GM19438 (cell line): Measurements from ENCODE around the gene GSK3B.
"Not testable (repeated sequence)": the region's sequence is repeated elsewhere in the genome, so short reads cannot be mapped to it uniquely, and the experiment has no call there.

Experiments
- ATAC-seq: cut with Tn5 transposase; IDR thresholded peaks from one replicate; pipeline ENCODE4 v1.9.1; 2021; ENCODE audit warnings: low read depth; ENCODE audit not compliant: unreplicated experiment

GSK3B gene

DNA sequence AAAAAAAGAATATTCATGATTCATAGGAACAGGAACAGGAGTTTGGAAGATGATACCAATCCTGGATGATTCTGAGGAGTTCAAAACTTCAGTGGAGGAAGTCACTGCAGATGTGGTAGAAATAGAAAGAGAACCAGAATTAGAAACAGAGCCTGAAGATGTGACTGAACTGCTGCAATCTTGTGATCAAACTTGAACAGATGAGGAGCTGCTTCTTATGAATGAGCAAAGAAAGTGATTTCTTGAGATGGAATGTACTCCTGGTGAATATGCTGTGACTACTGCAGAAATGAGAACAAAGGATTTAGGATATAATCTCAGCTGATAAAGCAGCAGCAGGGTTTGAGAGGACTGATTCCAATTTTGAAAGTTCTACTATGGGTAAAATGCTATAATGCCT lies 72.7 kb downstream of the GSK3B start:
- no peak for ATAC-seq

DNA sequence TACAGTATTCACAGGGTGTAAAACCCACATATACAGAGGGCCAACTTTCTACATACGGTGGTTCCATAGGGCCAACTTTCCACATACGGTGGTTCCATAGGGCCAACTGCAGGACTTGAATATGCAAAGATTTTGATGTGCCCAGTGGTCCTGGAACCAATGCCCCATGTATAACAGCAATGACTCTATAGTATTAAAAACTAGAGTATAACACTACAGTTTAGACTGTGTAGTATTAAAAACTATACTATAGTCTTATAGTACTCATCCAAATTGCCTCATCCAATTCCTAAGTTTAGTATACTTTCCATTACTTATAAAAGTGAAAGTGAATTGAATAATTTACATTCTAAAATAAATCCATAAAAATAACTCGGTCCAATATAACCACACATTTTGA lies 75.9 kb downstream of the GSK3B start:
- ATAC-seq: no peak

DNA sequence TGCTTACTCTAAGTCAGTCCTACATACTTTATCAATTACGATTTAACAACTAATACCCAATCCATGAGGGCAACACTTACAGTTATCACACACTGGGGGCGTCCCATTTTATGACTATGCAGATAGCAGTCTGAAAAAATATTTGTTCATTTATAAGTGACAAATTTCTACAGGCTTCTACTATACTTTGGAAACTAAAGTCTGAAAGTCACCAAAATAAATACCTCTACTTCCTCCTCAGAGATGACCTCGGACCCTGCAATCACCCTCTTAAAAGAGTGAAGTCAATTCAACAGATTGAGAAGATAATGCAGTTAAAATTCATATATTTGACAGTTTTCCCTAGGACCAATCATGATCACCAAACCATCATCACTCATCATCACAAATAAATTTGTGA lies 76.6 kb downstream of the GSK3B start:
- ATAC-seq: no peak

DNA sequence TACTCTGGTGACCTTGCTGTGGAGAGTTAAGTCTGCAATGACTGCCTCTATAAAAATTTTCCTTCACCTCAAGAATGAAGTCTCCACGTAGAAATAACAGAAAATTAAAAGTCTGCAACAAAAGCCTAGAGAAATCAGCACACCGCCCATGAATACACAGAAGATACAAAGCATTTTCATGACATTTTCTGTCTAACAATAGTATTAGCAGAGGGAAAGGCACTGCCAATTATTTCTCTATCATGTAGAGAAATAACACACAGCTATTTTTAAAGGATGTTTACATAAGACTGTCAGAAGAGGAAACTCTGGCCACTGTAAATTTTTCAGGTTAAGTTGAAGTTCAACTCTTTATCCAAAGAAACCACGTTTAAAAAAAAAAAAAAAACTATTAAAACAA lies 80.8 kb downstream of the GSK3B start:
- ATAC-seq: no peak

DNA sequence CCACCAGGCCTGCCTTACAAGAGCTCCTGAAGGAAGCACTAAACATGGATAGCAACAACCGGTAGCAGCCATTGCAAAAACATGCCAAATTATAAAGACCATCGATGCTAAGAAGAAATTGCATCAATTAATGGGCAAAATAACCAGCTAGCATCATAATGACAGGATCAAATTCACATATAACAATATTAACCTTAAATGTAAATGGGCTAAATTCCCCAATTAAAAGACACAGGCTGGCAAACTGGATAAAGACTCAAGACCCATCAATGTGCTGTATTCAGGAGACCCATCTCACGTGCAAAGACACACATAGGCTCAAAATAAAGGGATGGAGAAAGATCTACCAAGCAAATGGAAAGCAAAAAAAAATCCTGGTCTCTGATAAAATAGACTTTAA lies 88.5 kb downstream of the GSK3B start:
- not testable (repeated sequence) for ATAC-seq

DNA sequence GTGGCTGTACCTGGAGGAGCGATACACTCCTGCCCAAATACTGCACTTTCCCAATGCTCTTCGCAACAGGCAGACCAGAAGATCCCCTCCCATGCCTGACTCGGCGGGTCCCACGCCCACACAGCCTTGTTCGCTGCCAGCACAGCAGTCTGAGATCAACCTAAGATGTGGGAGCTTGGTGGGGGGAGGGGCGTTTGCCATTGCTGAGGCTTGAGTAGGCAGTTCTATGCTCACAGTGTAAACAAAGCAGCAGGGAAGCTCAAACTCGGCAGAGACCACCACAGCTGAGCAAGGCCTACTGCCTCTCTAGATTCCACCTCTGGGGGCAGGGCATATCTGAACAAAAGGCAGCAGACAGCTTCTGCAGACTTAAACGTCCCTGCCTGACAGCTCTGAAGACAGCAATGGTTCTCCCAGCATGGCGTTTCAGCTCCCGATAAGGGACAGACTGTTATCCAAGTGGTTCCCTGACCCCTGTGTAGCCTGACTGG lies 90.2 kb downstream of the GSK3B start:
- not testable (repeated sequence) for ATAC-seq

DNA sequence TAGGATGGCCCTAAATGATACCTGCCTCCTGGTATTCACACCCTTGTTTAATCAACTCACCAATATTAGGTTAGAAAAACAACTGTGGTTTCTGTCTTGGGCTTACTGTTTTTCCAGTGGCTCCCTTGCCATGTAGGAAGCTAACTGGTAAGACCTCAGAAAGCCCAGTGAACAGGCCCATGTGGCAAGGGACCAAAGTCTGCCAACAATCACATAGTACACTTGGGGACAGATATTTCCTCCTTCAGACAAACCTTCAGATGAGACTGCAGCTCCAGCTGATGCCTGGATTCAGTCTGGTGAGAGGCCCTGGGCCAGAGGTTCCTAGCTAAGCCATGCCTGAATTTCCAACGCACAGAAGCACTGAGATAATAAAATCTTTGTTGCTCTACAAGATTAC lies 96.1 kb downstream of the GSK3B start:
- ATAC-seq: no peak

DNA sequence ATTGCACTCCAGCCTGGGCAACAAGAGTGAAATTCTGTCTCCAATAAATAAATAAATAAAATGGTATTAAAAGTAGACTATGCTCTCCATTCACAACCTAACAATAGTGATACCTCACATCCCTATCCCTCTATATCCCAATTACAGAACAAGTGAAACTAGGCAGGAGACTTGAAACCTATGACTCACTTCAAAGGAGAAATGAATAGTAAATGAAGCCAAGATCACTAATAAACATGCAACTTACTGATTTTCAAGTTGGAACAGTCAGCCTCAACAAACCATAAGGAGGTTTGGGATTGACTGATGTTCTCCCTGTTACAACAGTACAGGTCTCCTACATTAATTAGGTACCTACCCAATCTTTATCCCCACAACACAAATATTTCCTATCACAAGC lies 103.4 kb downstream of the GSK3B start:
- ATAC-seq: no peak

DNA sequence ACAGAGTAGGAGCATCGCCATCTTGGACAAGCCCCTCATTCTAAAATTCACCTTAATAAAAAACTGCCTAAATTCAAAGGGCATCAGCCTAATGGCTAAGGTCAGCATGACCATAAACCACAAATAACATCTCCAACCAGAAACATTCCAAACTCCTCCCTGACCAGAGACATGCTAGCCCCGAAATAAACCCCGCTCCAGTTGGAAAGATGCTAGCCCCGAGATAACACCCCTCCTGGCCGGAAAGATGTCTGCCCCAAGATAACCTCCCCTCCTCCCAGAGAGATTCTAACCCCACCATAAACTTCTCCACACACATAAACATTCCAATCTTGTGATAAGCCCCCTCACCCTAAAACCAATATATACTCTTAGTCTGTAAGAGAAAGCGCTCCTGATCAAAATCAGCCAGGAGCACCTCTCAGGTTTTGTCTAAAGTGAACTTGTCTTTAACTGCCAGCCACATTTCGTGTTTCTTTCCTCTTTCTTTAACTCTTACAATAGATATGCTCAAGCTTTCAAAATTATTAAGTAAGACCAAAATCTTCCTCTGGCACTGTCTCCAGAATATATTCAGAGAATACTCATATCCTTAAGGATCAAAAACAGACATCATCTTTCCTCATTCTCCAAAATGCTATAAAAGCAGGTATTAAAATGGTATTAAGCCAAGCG lies 104.1 kb downstream of the GSK3B start:
- ATAC-seq: no peak

DNA sequence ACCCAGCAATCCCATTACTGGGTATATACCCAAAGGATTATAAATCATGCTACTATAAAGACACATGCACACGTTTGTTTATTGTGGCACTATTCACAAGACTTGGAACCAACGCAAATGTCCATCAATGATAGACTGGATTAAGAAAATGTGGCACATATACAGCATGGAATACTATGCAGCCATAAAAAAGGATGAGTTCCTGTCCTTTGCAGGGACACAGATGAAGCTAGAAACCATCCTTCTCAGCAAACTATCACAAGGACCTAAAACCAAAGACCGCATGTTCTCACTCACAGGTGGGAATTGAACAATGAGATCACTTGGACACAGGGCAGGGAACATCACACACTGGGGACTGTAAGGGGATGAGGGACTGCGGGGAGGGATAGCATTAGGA lies 107.4 kb downstream of the GSK3B start:
- not testable (repeated sequence) for ATAC-seq

DNA sequence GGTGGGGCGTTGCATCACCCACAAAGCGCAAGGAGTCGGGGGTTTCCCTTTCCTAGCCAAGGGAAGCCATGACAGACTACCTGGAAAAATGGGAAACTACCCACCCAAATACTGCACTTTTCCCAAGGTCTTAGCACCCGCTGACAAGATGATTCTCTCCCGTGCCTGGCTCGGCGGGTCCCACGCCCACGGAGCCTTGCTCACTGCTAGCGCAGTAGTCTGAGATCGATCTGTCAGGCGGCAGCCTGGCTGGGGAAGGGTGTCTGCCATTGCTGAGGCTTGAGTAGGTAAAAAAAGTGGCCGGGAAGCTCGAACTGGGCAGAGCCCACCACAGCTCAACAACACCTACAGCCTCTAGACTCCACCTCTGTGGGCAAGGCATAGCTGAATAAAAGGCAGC lies 112.9 kb downstream of the GSK3B start:
- ATAC-seq: no peak

DNA sequence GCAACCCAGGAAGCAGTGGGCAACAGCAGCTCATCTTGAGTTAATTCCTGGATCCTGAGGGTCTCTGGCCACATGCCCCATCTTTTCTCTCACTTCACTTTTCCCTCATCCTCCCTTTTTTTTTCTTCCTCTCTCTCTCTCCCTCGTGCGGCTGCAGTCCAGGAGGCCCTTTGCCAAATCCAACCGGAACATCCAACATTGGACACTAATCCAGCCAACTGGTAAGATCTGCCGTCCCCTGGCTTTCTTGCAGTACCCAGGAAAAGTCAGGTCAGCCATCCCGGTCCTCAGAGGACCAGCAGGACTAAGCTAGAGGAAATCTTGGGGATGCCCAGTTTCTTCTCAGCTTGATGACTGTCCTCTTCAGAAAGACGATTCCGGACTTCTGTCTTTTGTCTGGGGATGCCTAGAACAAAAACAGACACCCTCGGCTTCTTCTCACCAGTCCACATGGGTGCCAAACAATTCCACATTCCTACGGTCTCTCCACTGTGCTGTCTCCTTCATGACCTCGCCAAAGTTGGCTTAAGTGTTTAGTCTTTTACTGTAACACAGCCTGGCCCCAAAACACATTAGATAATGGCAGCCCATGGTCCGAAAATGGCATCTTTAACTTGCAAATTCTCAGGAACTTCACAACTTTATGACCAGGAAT lies 115.6 kb downstream of the GSK3B start:
- ATAC-seq: no peak

DNA sequence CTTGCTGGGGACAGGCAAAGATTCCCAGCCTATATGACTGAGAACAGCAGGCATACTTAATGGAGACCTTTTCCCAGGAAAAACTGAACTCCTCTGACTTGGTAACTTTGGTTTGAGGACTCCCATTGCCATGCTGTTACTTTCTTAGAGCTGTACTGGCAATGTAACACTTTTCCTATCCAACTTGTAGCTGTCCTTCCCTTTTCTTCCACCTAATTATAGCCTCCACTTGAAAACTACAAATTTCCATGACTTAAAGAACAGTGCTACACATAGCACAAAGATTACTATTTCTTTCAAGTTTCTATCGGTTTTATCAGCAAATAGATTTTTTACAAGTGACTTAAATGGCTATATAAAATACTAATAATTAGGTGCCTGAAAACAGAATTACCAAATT lies 116.9 kb downstream of the GSK3B start:
- no peak for ATAC-seq

DNA sequence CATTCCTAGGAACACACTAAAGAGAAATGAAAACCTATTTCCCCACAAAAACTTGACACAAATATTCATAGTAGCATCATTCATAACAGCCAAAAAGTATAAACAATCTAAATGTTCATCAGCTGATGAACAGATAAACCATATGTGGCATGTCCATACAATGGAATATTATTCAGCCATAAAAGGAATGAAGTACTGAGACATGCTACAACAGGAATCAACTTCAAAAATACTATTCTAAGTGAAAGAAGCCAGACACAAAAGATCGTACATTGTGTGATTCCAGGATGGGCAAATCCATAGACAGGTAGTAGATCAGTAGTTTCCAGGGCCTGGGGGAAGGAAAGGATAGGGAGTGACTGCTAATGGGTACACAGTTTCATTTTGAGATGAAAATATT lies 118.0 kb downstream of the GSK3B start:
- no peak for ATAC-seq

DNA sequence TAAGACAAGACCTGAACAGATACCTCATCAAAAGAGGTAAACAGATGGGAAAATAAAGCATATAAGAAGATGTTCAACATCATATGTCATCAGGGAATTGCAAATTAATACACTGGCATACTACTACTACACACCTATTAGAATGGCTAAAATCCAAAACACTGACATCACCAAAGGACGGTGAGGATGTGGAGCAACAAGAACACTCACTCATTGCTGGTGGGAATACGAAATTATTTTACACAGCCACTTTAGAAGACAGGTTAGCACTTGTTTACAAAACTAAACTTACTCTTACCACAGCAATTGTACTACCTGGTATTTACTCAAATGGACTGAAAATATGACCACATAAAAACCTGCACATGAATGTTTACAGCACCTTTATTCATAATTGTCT lies 119.6 kb downstream of the GSK3B start:
- ATAC-seq: no peak

DNA sequence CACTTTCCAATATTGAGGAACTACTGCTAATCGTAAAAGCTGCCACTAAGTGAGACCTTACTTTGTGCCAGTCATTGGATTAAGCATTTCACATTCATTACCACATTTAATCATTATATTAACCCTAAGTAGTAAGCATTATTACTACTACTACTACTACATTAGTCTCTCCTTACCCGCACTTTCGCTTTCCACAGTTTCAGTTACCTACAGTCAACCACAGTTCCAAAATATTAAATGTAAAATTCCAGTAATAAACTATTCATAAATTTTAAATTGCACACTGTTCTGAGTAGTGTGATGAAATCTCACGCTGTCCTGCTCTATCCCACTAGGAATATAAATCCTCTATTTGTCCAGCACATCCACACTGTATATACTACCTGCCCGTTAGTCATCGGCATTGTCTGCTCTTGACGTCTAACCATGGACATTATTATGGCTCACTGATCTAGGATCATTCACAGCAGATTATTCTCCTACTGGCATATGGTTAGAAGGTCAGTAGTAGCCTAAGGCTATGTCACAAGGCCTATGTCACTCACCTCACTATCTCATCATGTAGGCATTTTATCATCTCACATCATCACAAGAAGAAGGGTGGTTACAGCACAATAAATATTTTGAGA lies 121.1 kb downstream of the GSK3B start:
- no peak for ATAC-seq

DNA sequence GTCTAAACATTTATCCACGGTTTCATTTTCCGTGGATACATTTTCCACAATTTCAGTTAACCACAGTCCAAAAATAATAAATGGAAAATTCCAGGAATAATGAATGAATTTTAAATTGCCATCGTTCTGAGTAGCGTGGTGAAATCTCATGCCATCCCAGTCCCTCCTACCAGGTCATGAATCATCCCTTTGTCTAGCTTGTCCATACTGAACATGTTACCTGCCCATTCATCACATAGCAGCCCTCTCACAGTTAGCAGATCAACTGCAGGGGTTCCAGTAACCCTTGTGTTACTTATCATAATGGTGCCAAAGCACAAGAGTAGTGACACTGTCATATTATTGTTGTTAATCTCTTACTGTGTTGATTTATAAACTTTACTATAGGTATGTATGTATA lies 124.5 kb downstream of the GSK3B start:
- no peak for ATAC-seq

DNA sequence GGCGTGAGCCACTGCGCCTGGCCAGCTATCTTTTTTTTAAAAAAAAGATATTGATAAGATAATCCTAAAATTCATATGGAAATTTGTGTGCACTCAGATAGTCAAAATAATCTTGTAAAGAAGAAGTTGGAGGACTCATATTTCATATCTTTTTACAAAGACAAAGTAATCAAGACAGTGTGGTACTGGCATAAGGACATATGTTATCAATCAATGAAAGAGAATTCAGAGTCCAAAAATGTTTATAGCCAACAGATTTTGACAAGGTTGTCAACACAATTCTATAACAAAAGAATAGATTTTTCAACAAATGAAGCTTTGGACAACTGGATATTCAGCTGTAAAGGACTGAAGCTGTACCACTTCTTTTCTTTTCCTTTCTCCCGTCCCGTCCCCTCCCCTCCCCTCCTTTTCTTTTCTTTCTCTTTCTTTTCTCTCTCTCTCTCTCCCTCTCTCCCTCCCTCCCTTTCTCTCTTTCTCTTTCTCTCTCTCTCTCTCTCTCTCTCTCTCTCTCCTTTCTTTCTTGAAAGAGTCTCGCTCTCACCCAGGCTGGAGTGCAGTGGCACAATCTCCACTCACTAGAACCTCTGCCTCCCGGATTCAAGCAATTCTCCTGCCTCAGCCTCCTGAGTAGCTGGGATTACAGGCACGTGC lies 126.8 kb downstream of the GSK3B start:
- ATAC-seq: no peak

DNA sequence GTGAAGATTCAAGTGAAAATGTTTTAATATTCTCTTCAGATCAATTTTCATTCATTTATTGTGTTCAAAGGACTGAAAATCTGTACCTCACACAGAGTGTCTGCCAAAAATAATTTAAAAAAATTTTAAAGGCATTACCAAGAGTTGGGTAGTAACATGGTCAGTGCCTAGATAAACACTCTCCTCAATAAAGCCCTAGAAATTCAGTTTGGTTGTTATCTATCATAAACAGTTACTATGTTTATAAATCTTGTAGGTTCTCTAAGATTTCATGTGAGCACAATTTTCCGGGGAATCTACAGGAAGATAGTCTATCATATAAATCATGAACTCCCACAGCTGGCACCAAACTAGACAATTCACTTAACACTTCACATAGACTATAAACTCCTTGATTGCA lies 128.6 kb downstream of the GSK3B start:
- ATAC-seq: no peak

DNA sequence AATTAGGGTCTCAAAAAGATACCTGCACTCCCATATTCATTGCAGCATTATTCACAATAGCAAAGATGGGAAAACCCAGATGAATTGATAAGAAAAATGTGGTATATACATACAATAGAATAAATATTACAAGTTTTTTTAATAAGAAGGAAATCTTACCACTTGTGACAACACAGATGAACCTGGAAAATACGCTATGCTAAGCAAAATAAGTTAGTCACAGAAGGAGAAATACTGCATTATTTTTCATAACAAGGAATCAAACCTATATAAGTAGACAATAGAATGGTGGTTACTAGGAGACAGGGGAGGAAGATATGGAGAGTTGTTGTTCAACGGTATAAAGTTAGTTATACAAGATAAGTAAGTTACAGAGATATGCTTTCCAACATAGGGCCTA lies 130.0 kb downstream of the GSK3B start:
- no peak for ATAC-seq

DNA sequence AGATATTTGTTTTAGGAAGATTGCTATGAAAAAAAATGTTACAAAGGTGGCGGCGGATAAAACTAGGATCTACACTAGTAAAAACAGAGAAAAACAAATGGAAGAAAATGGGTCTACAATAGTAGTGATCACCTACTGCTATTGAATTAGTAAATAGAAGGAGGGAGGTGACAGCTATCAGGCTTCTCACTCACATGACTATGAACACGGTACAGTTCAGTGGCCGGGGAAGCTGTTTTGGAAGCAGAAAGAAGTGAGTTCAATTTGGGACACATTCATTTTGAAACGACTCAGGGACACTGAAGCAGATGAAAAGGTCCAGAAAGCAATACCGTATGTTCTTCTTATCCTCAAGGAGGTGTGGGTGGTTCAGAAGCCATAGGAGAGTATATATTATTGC lies 138.3 kb downstream of the GSK3B start:
- ATAC-seq: no peak
